ENCODE data around the gene WBP2. TPM values are rescaled to one million over a fixed set of nuclear protein-coding genes. Genes with fewer than 3 reads are reported as not detected.
"Not testable (repeated sequence)": the region's sequence is repeated elsewhere in the genome, so short reads cannot be mapped to it uniquely, and the experiment has no call there.

Gene WBP2
- total RNA-seq, 1 donor from 2014 or later = 65.5 TPM

- H3K4me3 ChIP-seq (ENCODE audit: low read depth, low read length) = peak overlapping the region; percentile 85
- DNase-seq (ENCODE audit: low read depth) = no peak
- TF ChIP-seq CTCF (conservative IDR thresholded peaks at IDR 0.05; ENCODE audit: low read depth, low read length) = no peak
These were observed 240 bp downstream of the WBP2 start for GRCh38 chr17:75854881-75855309.

GRCh38 chr17:75854101-75854748 lies 910 bp downstream of the WBP2 start:
- no peak for TF ChIP-seq CTCF (conservative IDR thresholded peaks at IDR 0.05; ENCODE audit: low read depth, low read length)
- DNase-seq (ENCODE audit: low read depth) = peak; percentile 67
- H3K4me3 ChIP-seq (ENCODE audit: low read depth, low read length) = peak overlapping the region; percentile 85

- DNase-seq (ENCODE audit: low read depth) = no peak
- no peak for TF ChIP-seq CTCF (conservative IDR thresholded peaks at IDR 0.05; ENCODE audit: low read depth, low read length)
- no peak overlapping the region for H3K4me3 ChIP-seq (ENCODE audit: low read depth, low read length)
These were observed 1.7 kb downstream of the WBP2 start for GRCh38 chr17:75853433-75853832.

- DNase-seq (ENCODE audit: low read depth); H3K4me3 ChIP-seq (ENCODE audit: low read depth, low read length): not testable (repeated sequence)
These were observed 3.5 kb downstream of the WBP2 start for GRCh38 chr17:75851693-75851991.

GRCh38 chr17:75850928-75851692 lies 4.0 kb downstream of the WBP2 start:
- no peak for TF ChIP-seq CTCF (conservative IDR thresholded peaks at IDR 0.05; ENCODE audit: low read depth, low read length)
- DNase-seq (ENCODE audit: low read depth) = no peak
- H3K4me3 ChIP-seq (ENCODE audit: low read depth, low read length) = no peak overlapping the region

GRCh38 chr17:75849724-75850123 lies 5.4 kb downstream of the WBP2 start:
- no peak for TF ChIP-seq CTCF (conservative IDR thresholded peaks at IDR 0.05; ENCODE audit: low read depth, low read length)
- no peak overlapping the region for H3K4me3 ChIP-seq (ENCODE audit: low read depth, low read length)
- DNase-seq (ENCODE audit: low read depth) = no peak

- no peak overlapping the region for H3K4me3 ChIP-seq (ENCODE audit: low read depth, low read length)
- DNase-seq (ENCODE audit: low read depth) = no peak
- no peak for TF ChIP-seq CTCF (conservative IDR thresholded peaks at IDR 0.05; ENCODE audit: low read depth, low read length)
These were observed 5.9 kb downstream of the WBP2 start for GRCh38 chr17:75849279-75849646.
